Ishikawa (cell line): Measurements from ENCODE around the gene TRH.

Source experiments
- CEBPB ChIP-seq: IDR thresholded peaks from 2 replicates; pipeline ENCODE4 v1.6.1; 2012
- CREB1 ChIP-seq: IDR thresholded peaks from 2 replicates; pipeline ENCODE4 v1.6.1; 2012; ENCODE audit warnings: low read depth
- EGR1 ChIP-seq: IDR thresholded peaks from 2 replicates; pipeline ENCODE4 v1.6.1; 2012
- EP300 ChIP-seq: IDR thresholded peaks from 2 replicates; pipeline ENCODE4 v1.6.1; 2012; ENCODE audit warnings: borderline replicate concordance
- FOXM1 ChIP-seq: IDR thresholded peaks from 2 replicates; pipeline ENCODE4 v1.6.1; 2012; ENCODE audit warnings: low read depth, borderline replicate concordance
- MAX ChIP-seq: IDR thresholded peaks from 2 replicates; pipeline ENCODE4 v1.6.1; 2012
- NFIC ChIP-seq: IDR thresholded peaks from 2 replicates; pipeline ENCODE4 v1.6.1; 2012
- RAD21 ChIP-seq: IDR thresholded peaks from 2 replicates; pipeline ENCODE4 v1.6.1; 2012; ENCODE audit warnings: low read depth
- TAF1 ChIP-seq: IDR thresholded peaks from 2 replicates; pipeline ENCODE4 v1.6.1; 2012; ENCODE audit warnings: low read depth, mild to moderate bottlenecking
- TCF12 ChIP-seq: IDR thresholded peaks from 2 replicates; pipeline ENCODE4 v1.6.1; 2012; ENCODE audit warnings: low read depth
- TEAD4 ChIP-seq: IDR thresholded peaks from 2 replicates; pipeline ENCODE4 v1.6.1; 2012
- USF1 ChIP-seq: IDR thresholded peaks from 2 replicates; pipeline ENCODE4 v1.6.1; 2012
- YY1 ChIP-seq: IDR thresholded peaks from 2 replicates; pipeline ENCODE4 v1.6.1; 2012; ENCODE audit warnings: low read depth
- ZBTB7A ChIP-seq: IDR thresholded peaks from 2 replicates; pipeline ENCODE4 v1.6.1; 2012; ENCODE audit warnings: low read depth
- TF ChIP-seq, protein P1 (sequence below): IDR thresholded peaks from 2 replicates; pipeline ENCODE4 v1.6.1; 2012; ENCODE audit warnings: low read depth, mild to moderate bottlenecking

The TRH gene

DNA sequence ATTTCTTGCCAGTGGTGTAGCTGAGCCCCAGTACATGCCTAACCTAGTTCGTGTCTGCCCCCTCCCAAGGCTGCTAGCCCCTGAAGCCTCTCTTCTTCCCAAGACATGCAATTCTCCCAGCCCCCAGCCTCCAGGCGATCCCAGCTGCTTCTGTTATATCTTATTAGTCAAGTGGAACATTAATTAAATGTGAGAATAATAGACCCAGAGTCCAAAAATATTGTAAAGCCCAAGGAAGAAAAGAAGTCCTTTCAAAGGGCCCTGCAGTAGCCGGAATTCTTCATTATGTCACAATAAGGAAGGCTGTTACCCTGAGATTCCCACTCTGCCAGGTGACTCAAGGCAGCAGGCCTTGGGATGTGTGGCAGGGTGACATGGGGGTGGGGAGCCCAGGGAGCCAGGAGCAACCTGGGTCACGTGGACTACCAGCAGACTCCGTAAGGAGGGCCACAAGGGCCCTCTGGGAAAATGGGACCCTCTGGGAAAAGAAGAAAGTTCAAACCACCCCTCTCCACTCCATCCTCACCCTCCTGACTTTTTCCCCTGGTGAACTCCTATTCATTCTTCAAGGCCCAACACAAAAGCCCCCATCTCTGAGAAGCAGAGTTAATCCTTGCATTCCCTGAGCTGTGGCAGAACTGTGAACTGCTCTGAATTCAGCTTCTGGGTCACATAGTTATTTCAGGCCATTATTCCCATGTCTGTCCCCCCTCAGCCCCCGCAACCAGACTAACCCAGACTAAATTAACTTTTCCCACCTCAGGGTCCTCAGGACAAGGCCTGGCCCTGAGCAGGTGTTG, 21.8 kb upstream of the TRH start:
- TF ChIP-seq NFIC (no peak), RAD21 (no peak), MAX (no peak), EP300 (no peak), TEAD4 (no peak), EGR1 (no peak), CREB1 (no peak), YY1 (no peak), TAF1 (no peak), TCF12 (no peak), FOXM1 (no peak), ZBTB7A (no peak), USF1 (no peak), CEBPB (no peak)
- TF ChIP-seq, protein P1, sequence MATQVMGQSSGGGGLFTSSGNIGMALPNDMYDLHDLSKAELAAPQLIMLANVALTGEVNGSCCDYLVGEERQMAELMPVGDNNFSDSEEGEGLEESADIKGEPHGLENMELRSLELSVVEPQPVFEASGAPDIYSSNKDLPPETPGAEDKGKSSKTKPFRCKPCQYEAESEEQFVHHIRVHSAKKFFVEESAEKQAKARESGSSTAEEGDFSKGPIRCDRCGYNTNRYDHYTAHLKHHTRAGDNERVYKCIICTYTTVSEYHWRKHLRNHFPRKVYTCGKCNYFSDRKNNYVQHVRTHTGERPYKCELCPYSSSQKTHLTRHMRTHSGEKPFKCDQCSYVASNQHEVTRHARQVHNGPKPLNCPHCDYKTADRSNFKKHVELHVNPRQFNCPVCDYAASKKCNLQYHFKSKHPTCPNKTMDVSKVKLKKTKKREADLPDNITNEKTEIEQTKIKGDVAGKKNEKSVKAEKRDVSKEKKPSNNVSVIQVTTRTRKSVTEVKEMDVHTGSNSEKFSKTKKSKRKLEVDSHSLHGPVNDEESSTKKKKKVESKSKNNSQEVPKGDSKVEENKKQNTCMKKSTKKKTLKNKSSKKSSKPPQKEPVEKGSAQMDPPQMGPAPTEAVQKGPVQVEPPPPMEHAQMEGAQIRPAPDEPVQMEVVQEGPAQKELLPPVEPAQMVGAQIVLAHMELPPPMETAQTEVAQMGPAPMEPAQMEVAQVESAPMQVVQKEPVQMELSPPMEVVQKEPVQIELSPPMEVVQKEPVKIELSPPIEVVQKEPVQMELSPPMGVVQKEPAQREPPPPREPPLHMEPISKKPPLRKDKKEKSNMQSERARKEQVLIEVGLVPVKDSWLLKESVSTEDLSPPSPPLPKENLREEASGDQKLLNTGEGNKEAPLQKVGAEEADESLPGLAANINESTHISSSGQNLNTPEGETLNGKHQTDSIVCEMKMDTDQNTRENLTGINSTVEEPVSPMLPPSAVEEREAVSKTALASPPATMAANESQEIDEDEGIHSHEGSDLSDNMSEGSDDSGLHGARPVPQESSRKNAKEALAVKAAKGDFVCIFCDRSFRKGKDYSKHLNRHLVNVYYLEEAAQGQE: no peak

GRCh38 chr3:129953621-129954020, 20.9 kb upstream of the TRH start:
- TF ChIP-seq CREB1 (no peak), ZBTB7A (no peak), NFIC (no peak), TCF12 (no peak), EP300 (no peak), TAF1 (no peak), EGR1 (no peak), USF1 (no peak), RAD21 (no peak), YY1 (no peak), CEBPB (no peak), MAX (no peak), TEAD4 (no peak), FOXM1 (no peak)
- TF ChIP-seq, protein P1: no peak

GRCh38 chr3:129954514-129954913, 20.0 kb upstream of the TRH start:
- TF ChIP-seq CEBPB: no peak
- no peak for TF ChIP-seq FOXM1
- no peak for TF ChIP-seq MAX
- no peak for TF ChIP-seq CREB1
- no peak for TF ChIP-seq ZBTB7A
- no peak for TF ChIP-seq EP300
- TF ChIP-seq YY1: no peak
- no peak for TF ChIP-seq TAF1
- TF ChIP-seq RAD21: no peak
- TF ChIP-seq TCF12: no peak
- TF ChIP-seq, protein P1: no peak

DNA sequence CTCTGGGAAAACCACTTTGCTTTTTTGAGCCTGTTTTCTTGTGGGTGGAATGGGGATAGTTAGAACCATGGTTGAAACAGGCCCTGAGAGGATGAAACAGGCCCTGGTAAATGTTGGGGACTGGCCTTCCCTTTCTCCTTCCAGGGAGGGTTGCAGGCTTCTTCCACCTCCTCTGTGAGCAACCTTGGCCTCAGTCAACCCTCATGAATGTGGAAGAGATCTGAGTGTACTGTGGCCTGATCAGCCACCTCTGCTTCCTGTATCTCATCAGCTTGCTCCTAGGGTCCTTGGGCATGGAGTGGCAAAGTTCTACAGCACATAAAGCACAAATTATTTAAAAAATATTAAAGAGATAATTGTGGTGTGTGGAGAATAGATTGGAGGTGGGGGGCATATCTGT, 17.6 kb upstream of the TRH start:
- no peak for TF ChIP-seq EP300
- no peak for TF ChIP-seq TCF12
- no peak for TF ChIP-seq MAX
- no peak for TF ChIP-seq YY1
- TF ChIP-seq NFIC: no peak
- TF ChIP-seq FOXM1: no peak
